A673 (cell line): Measurements from ENCODE around the gene WNT5A.

ENCODE experiments used
- EZH2 ChIP-seq: fragments of 200-600 bp; sonication (generic); IDR thresholded peaks from 2 replicates; pipeline ENCODE4 v1.6.1; 2017; ENCODE audit warnings: borderline replicate concordance, low read depth, mild to moderate bottlenecking, mixed read lengths, antibody characterized with exemption, low read length; ENCODE audit not compliant: poor library complexity, severe bottlenecking
- TF ChIP-seq, protein P1 (sequence below): fragments of 300-800, 200-600 bp; sonication (generic); conservative IDR thresholded peaks from 2 replicates; pipeline ENCODE4 v1.5.1; 2017; ENCODE audit warnings: low read depth, mild to moderate bottlenecking, antibody characterized with exemption, low read length, moderate library complexity, mixed read lengths

GRCh38 chr3:55416331-55416821 is 70.7 kb downstream of the WNT5A start:
- TF ChIP-seq, protein P1, sequence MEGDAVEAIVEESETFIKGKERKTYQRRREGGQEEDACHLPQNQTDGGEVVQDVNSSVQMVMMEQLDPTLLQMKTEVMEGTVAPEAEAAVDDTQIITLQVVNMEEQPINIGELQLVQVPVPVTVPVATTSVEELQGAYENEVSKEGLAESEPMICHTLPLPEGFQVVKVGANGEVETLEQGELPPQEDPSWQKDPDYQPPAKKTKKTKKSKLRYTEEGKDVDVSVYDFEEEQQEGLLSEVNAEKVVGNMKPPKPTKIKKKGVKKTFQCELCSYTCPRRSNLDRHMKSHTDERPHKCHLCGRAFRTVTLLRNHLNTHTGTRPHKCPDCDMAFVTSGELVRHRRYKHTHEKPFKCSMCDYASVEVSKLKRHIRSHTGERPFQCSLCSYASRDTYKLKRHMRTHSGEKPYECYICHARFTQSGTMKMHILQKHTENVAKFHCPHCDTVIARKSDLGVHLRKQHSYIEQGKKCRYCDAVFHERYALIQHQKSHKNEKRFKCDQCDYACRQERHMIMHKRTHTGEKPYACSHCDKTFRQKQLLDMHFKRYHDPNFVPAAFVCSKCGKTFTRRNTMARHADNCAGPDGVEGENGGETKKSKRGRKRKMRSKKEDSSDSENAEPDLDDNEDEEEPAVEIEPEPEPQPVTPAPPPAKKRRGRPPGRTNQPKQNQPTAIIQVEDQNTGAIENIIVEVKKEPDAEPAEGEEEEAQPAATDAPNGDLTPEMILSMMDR: no peak
- TF ChIP-seq EZH2: no peak
